CD4-positive, alpha-beta T cell treated with Interleukin-10 for 1 hour (primary cell): ENCODE results near the gene RHOBTB3.

Experiments
- DNase-seq: peaks from one replicate; pipeline ENCODE4 v3.0.0-alpha.2; 2020

Gene RHOBTB3

DNA sequence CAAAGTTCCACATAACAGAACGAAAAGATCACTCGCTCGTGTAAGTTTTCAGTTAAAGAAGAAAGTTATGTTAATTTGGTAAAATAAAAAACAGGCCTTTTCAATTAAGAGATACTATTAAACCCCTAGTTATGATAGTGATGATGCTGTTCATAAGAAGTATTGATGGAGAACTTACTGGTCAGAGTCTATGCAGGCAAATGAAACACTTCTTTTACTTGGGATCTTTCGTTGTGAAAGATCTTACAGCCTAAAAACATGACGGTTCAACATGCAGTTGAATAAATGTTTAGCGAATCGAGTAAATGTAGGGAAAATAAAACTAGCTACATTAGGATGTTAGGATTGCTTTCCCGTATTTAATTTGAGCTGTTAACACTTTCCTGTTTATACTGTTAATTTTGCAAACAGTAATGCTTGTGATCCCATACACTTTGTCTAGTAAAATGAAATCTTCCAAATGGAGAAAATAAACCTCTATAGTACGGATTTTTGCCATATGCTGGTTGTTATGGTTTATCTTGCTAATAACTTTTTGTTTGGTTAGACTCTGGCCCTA is 2.0 kb downstream of the RHOBTB3 start:
- DNase-seq: no peak

DNA sequence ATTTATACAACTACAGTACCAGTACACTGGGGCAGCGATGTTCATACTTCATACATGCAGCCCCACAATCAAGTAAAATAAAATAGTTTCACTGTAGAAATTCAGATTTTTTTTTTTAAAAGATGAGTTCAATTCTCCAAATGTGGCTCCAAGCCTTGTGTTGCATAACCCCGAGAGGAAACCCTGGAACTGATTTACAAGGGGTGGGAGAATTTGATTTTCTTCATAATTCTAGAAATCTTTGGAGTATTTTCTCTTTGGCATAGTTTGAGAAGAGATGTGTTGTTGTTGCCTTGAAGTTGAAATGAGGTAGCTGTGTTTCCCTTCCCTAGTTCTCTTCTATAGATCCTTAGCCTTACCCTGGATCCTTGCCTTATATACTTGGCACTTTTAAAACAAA is 3.1 kb downstream of the RHOBTB3 start:
- no peak for DNase-seq

DNA sequence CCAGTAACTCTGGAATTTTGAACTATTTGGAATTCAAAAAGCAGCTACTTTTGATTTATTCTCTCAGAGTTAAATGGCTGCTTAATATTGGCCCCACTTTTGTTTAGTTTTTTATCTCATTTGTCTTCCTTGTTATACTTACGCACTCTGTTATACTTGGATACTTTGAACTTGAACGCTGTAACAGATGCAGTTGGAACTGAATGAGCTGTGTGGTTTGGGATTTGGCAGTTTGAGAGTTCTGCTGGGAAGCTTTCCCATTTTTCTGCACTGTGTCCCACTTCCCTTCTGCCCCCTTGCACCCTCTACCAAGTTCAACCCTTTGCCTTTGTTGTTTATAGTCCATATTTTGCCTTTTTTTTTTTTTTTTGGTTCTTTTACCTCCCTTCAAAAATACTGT is 3.8 kb downstream of the RHOBTB3 start:
- no peak for DNase-seq

- DNase-seq: no peak
These were observed 4.3 kb downstream of the RHOBTB3 start for GRCh38 chr5:95735406-95735805.

GRCh38 chr5:95738072-95738471 is 6.9 kb downstream of the RHOBTB3 start:
- no peak for DNase-seq

- DNase-seq: no peak
These were observed 7.7 kb downstream of the RHOBTB3 start for GRCh38 chr5:95738834-95739233.

DNA sequence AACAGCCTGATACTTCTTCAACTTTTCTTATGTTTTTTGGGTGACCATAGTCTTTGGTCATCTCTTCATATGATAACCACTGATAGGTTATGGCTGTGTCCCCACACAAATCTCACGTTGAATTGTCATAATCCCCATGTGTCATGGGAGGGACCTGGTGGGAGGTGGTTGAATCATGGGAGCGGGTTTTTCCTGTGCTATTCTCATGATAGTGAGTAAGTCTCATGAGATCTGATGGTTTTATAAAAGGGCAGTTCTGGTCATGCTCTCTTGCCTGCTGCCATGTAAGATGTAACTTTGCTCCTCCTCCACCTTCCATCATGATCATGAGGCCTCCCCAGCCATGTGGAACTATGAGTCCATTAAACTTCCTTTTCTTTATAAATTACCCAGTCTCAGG is 8.7 kb downstream of the RHOBTB3 start:
- no peak for DNase-seq

DNA sequence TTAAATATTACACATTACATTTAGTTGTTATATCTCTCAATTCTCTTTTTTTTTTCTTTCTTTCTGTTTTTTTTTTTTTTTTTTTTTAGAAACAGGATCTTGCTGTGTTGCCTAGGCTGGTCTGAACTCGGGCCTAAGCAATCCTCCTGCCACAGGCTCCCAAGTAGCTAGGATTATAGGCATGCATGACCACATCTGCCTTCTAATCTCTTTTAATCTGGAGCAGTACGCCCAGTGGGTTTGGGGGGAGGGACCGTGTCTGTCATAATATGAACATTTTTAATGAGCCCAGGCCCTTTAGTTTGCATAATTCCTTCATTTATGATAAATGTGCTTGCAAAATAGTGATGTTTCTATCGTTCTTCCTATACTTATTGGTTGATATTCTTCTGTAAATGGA is 10.3 kb downstream of the RHOBTB3 start:
- no peak for DNase-seq

- no peak for DNase-seq
These were observed 12.1 kb downstream of the RHOBTB3 start for GRCh38 chr5:95743232-95743631.

GRCh38 chr5:95743877-95744276 is 12.7 kb downstream of the RHOBTB3 start:
- DNase-seq: no peak

DNA sequence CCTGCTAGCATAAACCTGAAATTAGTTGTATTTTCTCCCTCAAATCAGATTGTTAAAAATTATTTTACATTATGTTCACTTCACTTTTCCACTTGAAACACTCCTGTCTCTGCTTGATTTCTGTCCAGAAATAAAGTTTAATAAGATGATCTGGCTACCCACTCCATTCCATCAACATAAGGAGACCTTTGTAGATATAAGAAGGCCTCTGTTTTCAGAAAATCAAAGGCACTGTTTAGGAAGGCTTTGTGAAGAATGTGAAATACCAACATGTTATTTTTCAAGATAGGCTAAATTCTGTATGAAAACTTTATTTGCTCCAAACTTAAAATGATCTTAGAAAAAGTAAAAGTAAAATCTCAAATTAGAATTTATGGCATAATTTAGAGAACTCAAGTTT is 15.1 kb downstream of the RHOBTB3 start:
- DNase-seq: no peak

DNA sequence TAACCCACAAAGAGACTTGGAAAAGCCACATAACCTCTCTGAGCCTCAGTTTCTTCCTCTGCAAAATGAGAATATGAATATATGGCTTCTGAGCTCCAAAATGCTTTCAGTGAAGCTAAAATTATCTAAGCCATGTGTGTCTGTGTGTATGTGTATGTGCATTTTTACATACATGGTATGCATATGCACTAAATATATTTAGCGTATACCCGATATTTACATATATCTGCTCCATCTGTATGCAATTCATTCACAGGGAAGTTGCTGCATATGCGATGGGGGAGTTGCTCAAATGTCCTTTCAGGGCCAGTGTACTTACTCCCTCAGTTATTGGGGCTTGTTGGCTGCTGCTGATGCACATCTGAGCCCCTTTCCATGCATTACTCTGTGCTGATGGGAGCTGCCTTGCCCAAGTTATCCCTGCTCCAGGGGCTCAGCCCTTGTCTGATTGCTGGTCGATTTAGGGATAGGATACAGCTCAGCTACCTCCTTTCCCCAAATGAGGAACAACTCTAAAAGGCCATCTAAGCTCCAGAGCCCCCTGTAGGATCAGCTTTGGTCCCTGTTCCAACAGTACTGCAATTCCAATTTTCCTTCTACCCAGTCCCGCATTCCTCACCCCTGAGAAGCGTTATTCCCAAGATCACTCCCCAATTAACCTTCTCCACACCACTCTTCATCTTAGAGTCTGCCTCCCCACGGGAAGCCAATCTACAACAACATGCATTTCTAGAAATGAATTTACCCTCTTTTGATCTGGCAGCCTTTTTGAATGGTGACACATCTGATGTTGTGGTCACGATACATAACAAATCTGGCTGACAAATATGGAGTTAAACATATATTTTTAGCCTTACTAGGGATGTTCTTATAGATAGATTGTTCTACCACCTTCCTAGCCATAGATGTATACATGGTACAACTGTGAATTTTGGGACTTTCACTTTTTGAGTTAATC is 15.9 kb downstream of the RHOBTB3 start:
- no peak for DNase-seq

GRCh38 chr5:95748133-95748532 is 17.0 kb downstream of the RHOBTB3 start:
- no peak for DNase-seq

DNA sequence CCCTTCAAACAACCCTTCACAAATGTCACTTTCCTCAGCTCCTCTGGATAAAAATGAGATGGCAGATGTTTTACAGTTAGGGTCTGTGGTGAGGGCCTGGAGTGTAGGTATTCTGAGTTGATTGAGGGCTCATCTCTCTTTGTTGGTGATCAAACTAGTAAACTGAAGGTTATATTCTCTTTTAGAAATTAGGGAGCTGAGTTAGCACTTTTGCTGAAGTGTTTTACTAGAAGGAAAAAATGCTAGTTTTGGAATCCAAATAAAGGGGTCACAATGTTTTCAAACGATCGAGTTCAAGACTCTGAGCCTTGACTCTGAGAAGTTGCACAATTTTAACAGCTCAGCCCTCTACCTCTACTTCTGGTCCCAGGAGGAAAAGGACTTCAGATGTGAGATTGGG is 23.4 kb downstream of the RHOBTB3 start:
- DNase-seq: no peak

GRCh38 chr5:95759005-95759404 is 27.9 kb downstream of the RHOBTB3 start:
- DNase-seq: no peak

GRCh38 chr5:95759634-95760033 is 28.5 kb downstream of the RHOBTB3 start:
- peak; percentile 18 for DNase-seq

DNA sequence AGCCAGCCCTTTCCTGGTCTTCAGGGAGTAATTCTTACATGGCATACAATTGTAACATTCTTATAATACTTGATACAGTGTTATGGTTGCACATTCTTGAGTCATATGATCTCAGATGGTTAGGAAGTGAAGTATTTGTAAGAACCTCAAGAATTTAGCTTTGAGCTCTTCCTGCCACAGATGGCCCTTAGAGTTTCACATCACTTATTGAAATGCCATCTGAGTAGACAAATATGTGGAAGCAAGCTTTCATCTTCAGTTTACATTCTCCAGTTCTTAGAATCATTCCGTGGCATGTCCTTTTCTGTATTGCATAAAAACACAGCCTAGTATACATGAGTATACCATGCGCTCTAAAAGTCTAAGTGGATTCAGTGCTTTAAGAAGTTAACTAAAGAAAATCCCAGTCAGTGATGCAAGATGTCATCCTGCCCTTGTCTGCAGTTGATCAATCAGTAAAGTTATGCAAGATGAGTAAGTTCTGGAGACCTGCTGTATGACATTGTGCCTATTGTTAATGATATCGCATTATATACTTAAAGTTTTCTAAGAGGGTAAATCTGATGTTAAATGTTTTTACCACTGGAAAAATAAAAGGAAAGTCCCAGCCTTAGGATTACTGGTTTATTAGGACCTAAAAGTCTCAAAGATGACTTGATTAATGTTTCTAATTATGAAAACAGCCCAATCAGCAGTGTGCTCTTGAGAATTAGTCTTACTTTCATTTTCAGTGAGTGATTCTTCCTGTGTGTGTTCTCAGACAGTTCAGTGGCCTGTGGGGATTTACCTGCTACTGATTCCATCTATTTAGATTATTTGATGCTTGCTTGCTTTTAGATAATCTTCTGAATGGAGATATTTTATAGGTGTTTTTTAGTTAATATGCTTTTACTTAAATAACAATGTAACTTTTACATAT is 29.4 kb downstream of the RHOBTB3 start:
- peak; percentile 46 for DNase-seq

DNA sequence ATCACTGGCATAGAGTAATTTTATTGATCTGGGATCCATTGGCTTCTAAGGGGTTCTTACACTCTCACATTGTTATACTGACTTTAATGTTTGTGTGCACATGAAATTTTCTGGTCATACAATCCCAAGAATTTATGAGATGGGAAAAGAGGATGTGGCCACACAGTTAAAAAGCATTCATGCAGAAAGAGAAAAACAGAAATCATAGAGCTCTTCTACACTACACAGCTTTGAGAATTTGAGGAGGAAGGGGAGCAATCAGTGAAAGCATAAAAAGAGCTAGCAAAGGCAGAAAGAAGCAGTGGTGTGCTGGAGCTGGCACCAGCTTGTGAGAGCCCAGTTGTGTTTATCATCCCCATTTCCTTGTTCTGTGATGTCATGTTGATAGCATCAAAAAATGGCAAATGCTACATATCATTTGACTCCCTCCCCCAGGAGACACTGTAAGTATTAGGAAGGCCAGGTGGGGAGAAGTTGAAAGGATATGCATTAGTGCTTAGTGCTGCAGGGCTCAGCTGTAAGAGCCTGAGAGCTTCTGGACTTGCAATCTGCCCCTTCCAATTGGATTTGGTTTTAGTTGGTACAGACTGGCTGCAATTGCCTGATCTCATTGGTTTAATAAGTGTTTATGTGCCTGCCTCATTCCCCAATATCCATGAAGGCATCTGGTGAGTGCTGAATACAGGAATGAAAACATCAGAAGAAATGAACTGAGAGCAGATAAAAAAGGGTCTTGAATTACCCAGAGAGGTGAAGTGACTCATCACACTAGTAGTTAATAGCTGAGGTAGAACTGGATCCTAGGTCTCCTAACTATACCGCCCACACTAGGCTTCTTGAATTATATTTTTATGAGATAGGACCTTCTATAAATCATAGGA is 30.9 kb downstream of the RHOBTB3 start:
- DNase-seq: no peak

DNA sequence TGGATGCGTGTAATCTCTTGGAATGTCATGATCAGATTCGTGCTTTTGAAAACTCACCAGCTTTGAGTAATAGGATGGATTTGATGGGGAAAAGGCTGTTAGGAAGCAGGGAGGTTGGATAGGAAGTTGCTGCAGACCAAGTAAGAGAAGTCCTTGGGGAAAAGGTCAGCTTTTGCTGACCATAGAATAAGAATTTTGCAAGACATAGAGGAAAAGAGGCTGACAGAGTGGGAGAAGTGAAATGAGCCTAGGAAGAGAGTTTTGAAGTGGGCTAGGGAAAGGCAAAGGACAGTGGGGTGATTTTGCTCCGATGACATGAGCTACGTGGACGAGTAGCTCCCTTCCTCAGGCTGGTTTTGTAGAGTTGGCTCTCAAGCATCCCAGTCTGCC is 31.5 kb downstream of the RHOBTB3 start:
- DNase-seq: no peak

DNA sequence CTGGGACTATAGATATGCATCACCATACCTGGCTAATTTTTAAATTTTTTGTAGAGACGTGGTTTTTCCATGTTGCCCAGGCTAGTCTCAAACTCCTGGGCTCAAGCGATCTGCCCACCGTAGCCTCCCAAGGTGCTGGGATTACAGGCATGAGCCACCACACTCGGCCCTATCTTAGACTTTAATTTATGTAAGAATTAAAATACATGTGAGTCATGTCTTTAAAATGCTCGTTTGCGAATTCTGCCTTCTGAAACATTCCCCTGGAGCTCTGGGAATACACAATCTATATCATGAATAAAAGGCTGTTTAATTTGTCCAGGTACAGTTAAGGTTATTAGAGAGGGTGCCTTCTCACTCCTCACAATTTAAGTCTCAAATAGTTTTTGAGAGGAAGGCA is 32.8 kb downstream of the RHOBTB3 start:
- DNase-seq: no peak

DNA sequence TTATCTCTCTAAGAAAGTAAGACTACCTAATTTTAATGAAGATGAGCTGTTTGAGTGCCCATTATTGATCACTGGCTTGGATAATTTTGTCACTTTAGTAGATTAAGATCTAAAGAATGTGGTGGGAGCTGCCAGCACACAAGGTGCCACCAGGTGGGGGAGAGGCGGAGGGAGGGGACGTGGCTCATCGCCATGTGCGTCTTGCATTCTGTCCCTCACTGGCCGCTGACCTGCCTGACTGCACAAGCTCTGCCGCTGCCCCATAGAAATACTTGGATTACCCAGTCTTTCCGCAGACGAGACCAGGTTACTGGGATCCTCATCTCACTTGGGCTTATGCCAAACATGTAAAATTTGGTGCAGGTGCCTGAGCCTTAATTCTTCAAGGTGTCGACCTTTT is 37.6 kb downstream of the RHOBTB3 start:
- DNase-seq: no peak
